A375 (cell line): ENCODE measurements around the gene NEURL4. TPM values are rescaled to one million over a fixed set of nuclear protein-coding genes. Genes with fewer than 3 reads are reported as not detected.

Experiments used
- small RNA-seq: library from RNA; depleted of rRNA; stranded (forward); fragments of <200 nt; gene quantifications from one replicate; pipeline ENCODE3, GENCODE V24; 2014
- total RNA-seq: library from RNA; depleted of rRNA; stranded (reverse); fragments of >200 nt; shearing (Covaris generic); gene quantifications from 2 replicates; pipeline ENCODE4 v1.2.3, GENCODE V29; 2014; rRNA removed

Gene NEURL4
- 14.2 and 17.0 TPM in 2 replicates for total RNA-seq

GRCh38 chr17:7328840-7329373, at the start of gene NEURL4:
Gene NEURL4, minus strand, starts transcription at chr17:7329335. Its CDS starts 23 bp downstream, at chr17:7329312.

DNA sequence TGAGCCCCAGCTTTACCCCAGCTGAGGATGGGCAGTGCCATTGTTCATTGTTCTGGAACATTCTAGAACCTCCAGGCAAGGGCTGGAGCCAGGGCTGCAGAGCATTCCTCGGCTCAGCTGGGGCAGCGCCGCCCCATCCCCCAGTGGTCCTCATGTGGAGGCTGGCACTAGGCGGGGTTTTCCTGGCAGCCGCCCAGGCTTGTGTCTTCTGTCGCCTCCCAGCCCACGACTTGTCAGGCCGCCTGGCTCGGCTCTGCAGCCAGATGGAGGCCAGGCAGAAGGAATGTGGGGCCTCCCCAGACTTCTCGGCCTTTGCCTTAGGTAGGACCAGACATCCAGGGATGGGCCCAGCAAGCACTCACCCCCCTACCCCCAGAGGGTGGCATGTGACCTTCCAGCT, 25.9 kb upstream of the NEURL4 start, which contains the start of gene TMEM95:
TMEM95 (plus strand) TSS at position 104 of the 400 bp plus-strand sequence; CDS start at position 153, 49 bp downstream.

GRCh38 chr17:7351665-7352502, 22.7 kb upstream of the NEURL4 start, which contains the start of gene KCTD11:
Gene KCTD11, plus strand, starts transcription at chr17:7352162.

DNA sequence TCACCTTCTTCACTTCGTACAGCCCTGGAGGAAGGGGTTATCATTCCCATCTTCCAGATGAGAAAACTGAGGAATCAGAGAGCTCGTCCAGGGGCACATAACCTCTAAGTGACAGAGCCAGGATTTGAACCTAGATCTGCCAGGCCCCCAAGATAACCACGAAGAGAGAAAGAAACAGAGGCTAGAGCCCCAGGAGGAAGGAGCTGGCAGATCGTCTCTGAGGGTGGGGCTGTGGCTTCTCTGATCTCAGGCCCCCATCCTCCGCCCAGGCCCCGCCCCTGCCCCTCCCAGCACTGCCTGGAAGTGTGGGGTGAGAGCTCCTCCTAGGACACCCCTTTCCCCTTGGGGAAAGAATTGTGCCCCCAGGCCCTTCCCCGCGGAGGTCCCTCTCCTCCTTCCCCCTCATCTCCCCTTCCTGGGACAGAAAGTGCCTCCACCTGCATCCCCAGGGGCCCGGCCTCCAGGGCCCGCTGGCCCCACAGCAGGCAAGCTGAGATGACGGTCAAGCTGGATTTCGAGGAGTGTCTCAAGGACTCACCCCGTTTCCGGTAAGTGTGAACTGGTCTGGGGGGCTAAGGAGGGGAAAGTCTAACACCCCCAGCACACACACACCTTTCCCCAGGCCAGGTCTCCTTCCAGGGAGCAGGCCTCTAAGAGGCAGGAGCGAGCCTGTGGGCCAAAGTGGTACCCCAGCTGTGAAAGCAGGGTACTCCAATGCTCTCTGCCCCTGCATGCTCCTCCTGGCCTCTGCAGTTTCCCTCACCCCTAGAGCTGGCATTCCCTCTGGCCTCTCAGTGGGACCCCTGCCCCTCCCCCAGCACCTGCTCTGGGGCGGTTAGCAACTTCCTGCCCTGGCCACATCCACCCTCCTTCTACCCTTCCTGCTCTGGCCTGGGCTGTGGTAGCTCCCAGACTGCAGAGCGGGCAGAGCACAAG, 7.4 kb upstream of the NEURL4 start, which contains the start of gene ACAP1:
ACAP1 (plus strand) TSS at position 290 of the 936 bp plus-strand sequence; CDS start at position 496, 206 bp downstream.

DNA sequence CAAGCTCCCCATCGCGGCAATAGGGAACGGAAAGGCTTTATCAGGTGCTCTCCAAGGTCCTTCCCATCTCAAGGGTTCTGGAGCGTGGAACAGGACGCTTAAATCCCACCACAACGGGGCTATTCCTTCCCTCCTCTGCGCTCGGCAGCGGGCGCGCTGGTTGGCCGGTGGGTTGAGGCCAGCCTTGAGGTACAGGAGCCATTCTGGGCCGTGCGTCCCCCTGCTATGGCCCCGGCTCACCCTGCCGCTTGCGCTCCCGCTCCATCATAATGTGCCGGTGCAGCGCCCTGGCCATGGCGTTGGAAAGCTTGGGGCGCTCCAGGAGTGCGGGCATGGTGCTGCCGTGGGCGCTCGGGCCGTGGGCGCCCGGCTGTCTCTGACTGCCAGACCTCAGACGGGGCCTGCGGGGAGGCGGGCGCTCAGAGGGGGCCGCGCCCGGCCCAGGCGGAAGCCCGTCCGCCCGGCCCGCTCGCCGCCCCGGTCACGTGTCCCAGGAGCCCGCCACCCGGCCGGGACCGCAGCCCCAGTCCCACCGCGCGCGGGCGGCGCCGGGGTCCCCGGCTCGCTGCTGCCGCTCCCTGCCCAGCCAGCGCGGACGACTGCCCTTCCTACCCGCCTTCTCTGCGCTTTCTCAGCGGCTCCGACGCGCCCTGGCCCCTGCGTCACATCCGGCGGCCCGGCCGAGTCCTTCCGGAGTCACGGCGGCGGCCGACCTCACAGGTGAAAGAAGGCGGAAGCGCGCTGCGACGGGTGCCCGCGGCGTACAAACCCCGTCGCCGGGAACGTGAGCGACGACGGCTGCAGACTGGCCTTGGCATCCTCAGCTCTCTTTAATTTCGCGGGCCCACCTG, 14.2 kb downstream of the NEURL4 start, which contains the start of gene GPS2:
GPS2 (minus strand) TSS at position 642 of the 851 bp plus-strand sequence; CDS start at position 334, 308 bp downstream.

DNA sequence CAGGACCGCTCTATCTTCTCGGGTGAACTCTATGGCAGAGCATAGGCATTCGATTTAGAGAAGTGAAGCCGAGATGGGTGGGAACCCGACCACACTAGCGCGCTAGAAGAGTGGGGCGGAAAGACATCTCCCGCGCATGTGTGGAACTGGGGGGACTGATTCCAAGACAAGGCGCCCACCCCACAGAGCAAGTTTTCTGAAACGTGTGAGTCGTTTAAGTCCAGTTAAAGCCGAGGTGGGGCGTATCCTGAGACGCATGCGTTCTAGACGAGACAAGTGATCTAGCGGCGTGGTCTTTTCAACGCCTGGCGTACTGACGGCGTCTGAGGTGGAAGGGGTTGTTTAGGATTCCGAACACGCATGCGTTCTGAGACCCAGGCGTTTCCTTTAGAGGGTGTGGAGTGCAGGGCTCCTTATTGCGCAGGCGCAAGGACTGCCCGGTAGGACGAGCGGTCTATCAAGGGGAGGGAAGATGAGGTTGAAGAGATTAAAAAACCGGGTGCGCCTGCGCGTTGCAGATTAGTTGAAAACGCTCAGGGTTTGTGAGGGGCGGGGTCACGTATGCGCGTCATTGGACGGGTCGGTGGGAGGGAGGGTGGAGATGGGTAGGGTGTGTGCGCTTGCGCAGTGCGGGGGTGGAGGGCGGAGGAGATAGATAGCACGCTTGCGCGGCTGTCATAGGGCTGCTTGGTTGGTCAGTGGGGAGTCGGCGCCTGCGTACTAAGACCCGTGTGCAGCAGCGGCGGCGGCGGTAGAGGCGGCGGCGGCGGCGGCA, 22.0 kb downstream of the NEURL4 start, which contains the start of gene EIF5A:
EIF5A (plus strand) TSS at position 718 of the 775 bp plus-strand sequence. CDS start 2,008 bp downstream, outside the sequence.

GRCh38 chr17:7294614-7295153, 34.5 kb downstream of the NEURL4 start, which contains the start of gene YBX2:
Gene YBX2, minus strand, starts transcription at chr17:7294639. Its CDS starts 139 bp downstream, at chr17:7294500.

DNA sequence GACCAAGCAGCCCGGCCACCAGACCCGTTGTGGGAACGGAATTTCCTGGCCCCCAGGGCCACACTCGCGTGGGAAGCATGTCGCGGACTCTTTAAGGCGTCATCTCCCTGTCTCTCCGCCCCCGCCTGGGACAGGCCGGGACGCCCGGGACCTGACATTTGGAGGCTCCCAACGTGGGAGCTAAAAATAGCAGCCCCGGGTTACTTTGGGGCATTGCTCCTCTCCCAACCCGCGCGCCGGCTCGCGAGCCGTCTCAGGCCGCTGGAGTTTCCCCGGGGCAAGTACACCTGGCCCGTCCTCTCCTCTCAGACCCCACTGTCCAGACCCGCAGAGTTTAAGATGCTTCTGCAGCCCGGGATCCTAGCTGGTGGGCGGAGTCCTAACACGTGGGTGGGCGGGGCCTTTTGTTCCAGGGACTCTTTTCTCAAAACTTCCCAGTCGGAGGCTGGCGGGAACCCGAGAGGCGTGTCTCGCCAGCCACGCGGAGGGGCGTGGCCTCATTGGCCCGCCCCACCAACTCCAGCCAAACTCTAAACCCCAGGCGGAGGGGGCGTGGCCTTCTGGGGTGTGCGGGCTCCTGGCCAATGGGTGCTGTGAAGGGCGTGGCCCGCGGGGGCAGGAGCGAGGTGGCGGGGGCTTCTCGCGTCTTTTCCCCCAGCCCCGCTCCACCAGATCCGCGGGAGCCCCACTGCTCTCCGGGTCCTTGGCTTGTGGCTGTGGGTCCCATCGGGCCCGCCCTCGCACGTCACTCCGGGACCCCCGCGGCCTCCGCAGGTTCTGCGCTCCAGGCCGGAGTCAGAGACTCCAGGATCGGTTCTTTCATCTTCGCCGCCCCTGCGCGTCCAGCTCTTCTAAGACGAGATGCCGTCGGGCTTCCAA, 47.8 kb downstream of the NEURL4 start, which contains the start of gene SLC2A4:
SLC2A4 (plus strand) TSS at position 645 of the 879 bp plus-strand sequence; CDS start at position 862, 217 bp downstream.

Small RNAs within 50 kb of the gene (small RNA-seq; reads per million reads assigned to genes)
- not detected for gene AC026954.2
- not detected for gene RF00019

Other genes with a start within 250 kb of the NEURL4 start
- gene CLEC10A, start 249.1 kb downstream of the NEURL4 start, total RNA-seq, result not detected in 2 replicates
- not detected in 2 replicates for gene ASGR2, start 214.5 kb downstream of the NEURL4 start, total RNA-seq
- 2.0 and 3.1 TPM in 2 replicates for gene ASGR1, start 150.0 kb downstream of the NEURL4 start, total RNA-seq
- 18.1 and 25.8 TPM in 2 replicates for gene DLG4, start 109.5 kb downstream of the NEURL4 start, total RNA-seq
- 659 and 664 TPM in 2 replicates for gene ACADVL, start 109.4 kb downstream of the NEURL4 start, total RNA-seq
- gene DVL2, start 94.8 kb downstream of the NEURL4 start, total RNA-seq, result 67.9 and 69.8 TPM in 2 replicates
- 52.4 and 54.4 TPM in 2 replicates for gene PHF23, start 89.9 kb downstream of the NEURL4 start, total RNA-seq
- 147 and 165 TPM in 2 replicates for gene GABARAP, start 86.9 kb downstream of the NEURL4 start, total RNA-seq
- gene CTDNEP1, start 77.6 kb downstream of the NEURL4 start, total RNA-seq, result 53.1 and 75.3 TPM in 2 replicates
- gene ELP5, start 77.1 kb downstream of the NEURL4 start, total RNA-seq, result 69.7 and 99.4 TPM in 2 replicates
- gene CLDN7, start 66.9 kb downstream of the NEURL4 start, total RNA-seq, result 0.49 and 0.50 TPM in 2 replicates
- gene SLC2A4, start 47.6 kb downstream of the NEURL4 start, total RNA-seq, result 0.05 TPM in 1 of 2 replicates, not detected in the other
- gene YBX2, start 34.7 kb downstream of the NEURL4 start, total RNA-seq, result not detected in 2 replicates
- 1,009 and 1,089 TPM in 2 replicates for gene EIF5A, start 21.7 kb downstream of the NEURL4 start, total RNA-seq
- 97.9 and 100 TPM in 2 replicates for gene GPS2, start 14.0 kb downstream of the NEURL4 start, total RNA-seq
- 2.5 and 5.1 TPM in 2 replicates for gene ACAP1, start 7.2 kb upstream of the NEURL4 start, total RNA-seq
- 5.3 and 7.2 TPM in 2 replicates for gene KCTD11, start 22.8 kb upstream of the NEURL4 start, total RNA-seq
- not detected in 2 replicates for gene TMEM95, start 25.8 kb upstream of the NEURL4 start, total RNA-seq
- gene TNK1, start 51.8 kb upstream of the NEURL4 start, total RNA-seq, result 1.0 and 2.4 TPM in 2 replicates
- gene PLSCR3, start 65.2 kb upstream of the NEURL4 start, total RNA-seq, result 32.1 and 34.0 TPM in 2 replicates
- gene TMEM256, start 74.8 kb upstream of the NEURL4 start, total RNA-seq, result 111 and 127 TPM in 2 replicates
- gene NLGN2, start 78.5 kb upstream of the NEURL4 start, total RNA-seq, result 9.7 and 10.0 TPM in 2 replicates
- gene SPEM1, start 91.0 kb upstream of the NEURL4 start, total RNA-seq, result not detected in 2 replicates
- gene SPEM2, start 96.3 kb upstream of the NEURL4 start, total RNA-seq, result not detected in 2 replicates
- gene SPEM3, start 99.5 kb upstream of the NEURL4 start, total RNA-seq, result not detected in 2 replicates
- gene TMEM102, start 106.1 kb upstream of the NEURL4 start, total RNA-seq, result 4.0 and 7.8 TPM in 2 replicates
- 0.38 and 0.98 TPM in 2 replicates for gene FGF11, start 110.2 kb upstream of the NEURL4 start, total RNA-seq
- gene CHRNB1, start 115.7 kb upstream of the NEURL4 start, total RNA-seq, result 6.1 and 6.9 TPM in 2 replicates
- gene ZBTB4, start 150.3 kb upstream of the NEURL4 start, total RNA-seq, result 12.8 and 13.5 TPM in 2 replicates
- not detected in 2 replicates for gene SLC35G6, start 152.1 kb upstream of the NEURL4 start, total RNA-seq
- 53.6 and 115 TPM in 2 replicates for gene POLR2A, start 155.0 kb upstream of the NEURL4 start, total RNA-seq
- gene TNFSF12, start 219.7 kb upstream of the NEURL4 start, total RNA-seq, result 0.45 and 0.66 TPM in 2 replicates
- 0.90 and 1.5 TPM in 2 replicates for gene TNFSF13, start 229.4 kb upstream of the NEURL4 start, total RNA-seq
- 96.6 and 98.8 TPM in 2 replicates for gene SENP3, start 232.6 kb upstream of the NEURL4 start, total RNA-seq